CD4-positive, alpha-beta T cell treated with Interleukin-1 beta for 1 hour (primary cell): ENCODE results near the gene ANAPC5.
A peak's percentile ranks its signal among the peaks of the same experiment; 100 is the strongest.
"Not testable (repeated sequence)": the region's sequence is repeated elsewhere in the genome, so short reads cannot be mapped to it uniquely, and the experiment has no call there.

Experiments used
- DNase-seq, 2 donors: peaks; one replicate each; pipeline ENCODE4 v3.0.0-alpha.2; 2020 to 2022

ANAPC5 gene, protein sequence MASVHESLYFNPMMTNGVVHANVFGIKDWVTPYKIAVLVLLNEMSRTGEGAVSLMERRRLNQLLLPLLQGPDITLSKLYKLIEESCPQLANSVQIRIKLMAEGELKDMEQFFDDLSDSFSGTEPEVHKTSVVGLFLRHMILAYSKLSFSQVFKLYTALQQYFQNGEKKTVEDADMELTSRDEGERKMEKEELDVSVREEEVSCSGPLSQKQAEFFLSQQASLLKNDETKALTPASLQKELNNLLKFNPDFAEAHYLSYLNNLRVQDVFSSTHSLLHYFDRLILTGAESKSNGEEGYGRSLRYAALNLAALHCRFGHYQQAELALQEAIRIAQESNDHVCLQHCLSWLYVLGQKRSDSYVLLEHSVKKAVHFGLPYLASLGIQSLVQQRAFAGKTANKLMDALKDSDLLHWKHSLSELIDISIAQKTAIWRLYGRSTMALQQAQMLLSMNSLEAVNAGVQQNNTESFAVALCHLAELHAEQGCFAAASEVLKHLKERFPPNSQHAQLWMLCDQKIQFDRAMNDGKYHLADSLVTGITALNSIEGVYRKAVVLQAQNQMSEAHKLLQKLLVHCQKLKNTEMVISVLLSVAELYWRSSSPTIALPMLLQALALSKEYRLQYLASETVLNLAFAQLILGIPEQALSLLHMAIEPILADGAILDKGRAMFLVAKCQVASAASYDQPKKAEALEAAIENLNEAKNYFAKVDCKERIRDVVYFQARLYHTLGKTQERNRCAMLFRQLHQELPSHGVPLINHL

DNA sequence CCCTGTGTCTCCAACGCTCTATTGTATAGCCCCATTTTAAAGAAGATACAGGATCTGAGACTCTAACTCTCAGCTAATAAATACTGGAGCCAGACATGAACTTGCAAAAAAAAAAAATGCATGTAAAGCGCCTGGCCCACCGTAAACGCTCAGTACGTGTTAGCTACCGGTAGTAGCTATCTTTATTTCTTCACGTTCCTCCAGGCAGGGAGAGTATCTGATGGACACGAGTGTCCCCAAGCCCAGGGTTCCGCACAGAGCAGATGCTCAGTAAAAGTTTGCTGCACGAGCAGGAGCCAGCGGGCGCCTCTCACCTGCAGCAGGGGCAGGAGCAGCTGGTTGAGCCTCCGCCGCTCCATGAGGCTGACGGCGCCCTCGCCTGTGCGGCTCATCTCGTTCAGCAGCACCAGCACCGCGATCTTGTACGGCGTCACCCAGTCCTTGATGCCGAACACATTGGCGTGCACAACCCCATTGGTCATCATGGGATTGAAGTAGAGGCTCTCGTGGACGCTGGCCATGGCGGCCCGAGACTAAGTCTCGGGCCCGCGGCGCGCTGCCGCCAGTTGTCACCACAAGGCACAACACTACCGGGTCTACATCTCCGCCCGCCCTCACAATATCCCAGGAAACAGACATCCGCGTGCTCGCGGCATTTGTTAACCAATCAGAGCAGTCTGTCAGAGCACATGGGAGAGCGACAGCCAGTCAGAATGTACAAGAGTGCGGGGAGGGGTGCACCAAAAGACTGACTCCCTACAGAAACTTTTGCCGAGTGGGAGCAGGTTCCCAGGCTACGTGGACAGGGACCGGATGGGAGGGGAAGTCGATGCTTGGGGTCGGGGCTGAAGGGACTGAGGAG, at the start of gene ANAPC5:
Gene ANAPC5, minus strand, starts transcription at position 592 of the 862 bp plus-strand sequence. Its CDS starts 71 bp downstream, at position 521.
- peak; percentile 94 to 95 for DNase-seq

DNA sequence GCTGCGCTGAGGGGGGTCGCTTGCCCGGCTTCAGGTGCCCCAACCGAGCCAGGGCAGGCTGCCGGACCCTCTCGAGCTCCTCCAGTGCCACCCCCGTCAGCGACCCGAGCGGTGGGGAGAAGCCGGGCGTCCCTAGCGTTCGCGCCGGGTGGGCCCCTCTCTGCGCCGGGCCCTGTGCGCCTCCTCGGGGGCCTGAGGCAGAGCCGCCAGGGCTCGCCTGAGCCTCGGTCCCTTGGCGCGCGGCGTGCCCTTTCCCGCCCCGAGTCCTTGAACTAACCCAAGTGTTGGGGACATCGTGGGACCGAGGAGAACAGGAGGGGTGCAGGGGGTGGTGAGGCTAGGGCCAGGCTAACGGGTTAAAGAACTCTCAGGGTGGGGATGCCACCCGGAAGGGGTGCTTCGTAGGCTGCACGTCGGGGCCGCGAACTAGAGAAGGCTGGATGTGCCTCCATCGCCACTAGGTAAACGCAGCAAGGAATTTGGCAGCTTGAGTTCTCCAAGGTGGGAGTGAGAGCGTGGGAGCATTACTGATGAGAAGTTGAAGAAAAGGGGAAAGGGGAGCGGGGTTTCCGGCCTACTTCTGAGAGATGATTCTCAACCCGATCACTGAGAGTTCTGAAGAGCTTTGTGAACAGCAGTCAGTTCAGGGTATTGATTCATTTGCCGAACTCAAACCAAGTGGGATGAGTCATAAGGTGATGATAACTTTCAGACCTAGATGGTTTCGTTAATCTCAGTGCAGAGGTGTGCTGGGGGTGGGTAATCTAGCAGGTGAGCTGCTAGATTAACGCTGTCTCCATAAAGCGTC, 48.3 kb upstream of the ANAPC5 start:
- DNase-seq: peak; percentile 45 to 58

DNA sequence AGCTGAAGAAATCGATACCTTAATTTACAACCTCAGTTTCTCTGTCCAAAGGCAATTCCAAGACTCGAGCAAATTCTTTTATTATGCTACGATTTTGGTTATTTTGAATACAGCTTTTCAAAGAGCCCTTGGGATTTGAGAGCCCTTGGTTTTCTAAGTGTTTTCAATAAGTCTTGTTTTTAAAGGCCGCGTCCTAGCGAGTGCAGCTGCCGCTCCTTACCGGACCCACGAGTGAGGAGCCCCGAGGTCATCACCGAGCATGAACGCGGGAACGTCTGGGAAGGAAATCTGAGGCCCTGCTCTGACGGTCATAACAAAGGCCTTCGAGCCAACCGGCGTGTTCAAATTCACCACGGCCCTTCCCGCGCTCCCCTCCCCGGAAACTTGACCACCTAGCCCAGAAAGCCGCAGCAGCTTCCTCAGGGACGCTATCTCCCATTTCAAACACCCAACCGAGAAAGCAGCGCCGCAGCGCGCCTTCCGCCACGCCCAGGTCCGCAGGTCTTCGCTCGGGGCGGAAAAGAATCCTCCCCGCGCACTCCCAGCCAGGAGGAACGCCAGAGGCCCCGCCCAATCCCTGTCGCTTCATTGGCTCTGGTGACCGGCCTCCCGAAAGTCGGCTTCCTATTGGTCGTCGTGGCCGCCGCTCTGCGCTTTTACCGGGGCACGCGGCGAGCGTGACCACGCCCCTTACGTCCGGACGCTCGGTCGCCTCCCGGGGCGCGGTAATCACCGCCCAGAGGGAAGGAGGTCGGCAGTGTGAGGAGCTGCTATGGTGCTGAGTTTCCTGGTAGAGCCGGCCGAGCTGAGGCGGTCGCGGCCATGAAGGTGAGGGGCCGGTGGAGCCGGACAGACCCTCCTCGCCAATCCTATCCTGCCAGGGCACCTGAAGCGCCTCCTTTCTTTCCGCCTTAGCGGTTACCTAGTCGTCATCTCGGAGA, 47.5 kb upstream of the ANAPC5 start, which contains the start of gene RNF34:
Gene RNF34, plus strand, starts transcription at position 728 of the 941 bp plus-strand sequence. Its CDS starts 95 bp downstream, at position 823.
- DNase-seq: peak; percentile 98

DNA sequence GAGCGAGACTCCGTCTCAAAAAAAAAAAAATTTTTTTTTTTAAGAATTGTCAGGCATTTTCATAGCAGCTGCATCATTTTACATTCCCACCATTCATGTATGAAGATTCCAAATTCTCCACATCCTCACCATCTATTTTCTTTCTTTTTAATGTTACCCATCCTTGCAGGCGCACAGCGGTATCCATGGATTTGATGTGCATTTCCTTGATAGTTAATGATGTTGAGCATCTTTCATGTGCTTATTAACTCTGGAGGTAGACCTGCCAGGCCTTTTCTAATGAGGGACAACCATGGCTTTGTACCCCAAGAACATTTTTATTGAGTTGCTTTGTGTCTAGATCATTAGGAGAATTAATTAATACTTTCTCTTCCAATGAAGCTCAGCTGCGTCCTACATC, 46.1 kb upstream of the ANAPC5 start:
- DNase-seq: no peak

DNA sequence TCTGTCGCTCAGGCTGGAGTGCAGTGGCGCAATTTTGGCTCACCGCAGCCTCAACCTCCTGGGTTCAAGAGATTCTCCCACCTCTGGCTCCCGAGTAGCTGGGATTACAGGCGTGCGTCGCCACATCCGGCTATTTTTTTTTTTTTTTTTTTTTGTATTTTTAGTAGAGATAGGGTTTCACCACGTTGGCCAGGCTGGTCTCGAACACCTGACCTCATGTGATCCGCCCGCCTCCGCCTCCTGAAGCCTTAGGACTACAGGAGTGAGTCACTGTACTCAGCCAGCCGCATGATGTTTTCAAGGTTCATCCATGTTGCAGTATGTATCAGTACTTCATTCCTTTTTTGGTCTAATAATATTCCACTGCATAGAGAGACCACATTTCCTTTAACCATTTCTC, 45.3 kb upstream of the ANAPC5 start:
- DNase-seq: no peak

DNA sequence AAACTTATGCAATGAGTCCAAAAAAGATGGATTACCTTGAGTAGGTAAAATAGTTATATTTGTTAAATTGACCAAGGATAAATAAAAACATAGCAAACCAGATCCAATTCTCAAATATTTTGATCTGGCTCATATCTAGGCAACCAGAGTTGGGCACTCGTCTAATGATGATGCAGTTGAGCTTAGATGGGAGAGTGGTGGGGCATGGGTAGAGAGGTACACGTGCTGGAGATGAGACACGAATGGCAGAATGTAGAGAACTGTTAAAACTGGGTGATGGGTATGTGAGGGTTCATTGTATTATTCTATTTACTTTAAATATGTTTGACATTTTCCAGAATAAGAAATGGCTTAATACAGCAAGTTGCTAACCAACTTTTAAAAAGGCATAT, 40.1 kb upstream of the ANAPC5 start:
- DNase-seq: no peak

DNA sequence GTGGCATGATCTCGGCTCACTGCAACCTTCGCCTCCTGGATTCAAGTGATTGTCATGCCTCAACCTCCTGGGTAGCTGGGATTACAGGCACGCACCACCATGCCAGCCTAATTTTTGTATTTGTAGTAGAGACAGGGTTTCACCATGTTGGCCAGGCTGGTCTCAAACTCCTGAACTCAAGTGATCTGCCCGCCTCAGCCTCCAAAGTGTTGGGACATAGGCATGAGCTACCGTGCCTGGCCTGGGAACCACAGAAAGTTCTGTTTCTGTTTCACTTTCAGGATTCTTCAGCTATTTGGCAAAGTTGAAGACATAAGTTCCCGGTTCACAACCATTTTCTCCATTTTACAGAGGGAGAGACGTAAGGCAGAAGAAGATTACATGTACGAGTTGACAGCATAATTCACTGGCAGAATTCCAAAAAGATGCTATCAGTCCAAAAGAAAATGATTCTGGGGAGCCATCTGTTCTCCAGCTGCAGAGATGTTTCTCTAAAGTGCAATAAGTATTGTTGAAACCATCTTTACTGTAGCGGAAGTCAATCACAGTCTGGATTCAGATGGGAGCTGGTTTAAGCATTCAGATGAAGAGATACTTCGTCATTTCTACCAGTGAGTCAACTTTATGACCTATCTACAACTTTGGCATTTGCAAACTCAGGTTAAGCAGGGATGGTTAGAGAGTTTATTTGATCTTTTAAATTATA, 39.6 kb upstream of the ANAPC5 start:
- peak; percentile 30 to 41 for DNase-seq

DNA sequence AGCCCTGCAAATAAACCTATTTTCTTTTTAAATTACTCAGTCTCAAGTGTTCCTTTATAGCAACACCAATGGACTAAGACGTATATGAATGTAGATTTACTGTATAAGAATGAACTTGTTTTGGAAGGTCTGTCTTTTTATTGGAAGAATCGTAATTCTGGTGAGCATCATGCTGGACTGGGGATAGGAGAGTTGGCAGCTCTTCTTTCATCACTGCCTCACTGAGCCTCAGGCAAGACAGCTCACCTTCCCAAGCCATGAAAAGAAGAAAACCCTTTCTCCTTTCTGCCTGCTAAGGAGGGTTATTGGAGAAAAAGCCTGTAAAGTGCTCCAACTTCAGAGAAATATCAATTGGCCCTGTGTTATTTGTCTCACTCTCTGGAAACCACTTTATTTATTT, 38.6 kb upstream of the ANAPC5 start:
- DNase-seq: no peak

DNA sequence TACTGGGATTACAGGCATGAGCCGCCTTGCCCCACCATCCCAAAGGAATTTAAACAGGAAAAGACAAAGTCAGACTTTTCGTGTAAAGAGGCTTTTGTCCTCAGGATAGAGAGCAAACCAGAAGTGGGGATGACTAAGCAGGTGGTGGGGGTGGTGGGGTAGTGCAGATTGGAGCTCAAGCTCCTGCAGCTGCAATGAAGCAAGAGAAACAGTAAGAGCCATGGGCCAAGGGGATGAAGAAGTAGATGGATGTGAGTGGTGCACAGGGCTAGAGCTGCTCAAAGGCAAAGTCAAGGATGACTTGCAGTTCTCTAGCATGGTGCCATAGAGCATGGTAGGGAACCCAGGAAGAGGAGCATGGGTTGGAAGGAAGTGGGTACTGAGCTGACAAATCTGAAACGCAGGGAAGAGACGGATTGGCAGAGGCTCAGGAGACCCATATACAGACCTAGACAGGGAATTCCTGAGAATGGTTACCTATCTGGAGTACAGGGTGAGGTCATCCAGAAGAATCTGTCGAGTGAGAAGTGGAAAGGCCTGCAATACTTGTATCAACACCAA, 36.3 kb upstream of the ANAPC5 start:
- no peak for DNase-seq

DNA sequence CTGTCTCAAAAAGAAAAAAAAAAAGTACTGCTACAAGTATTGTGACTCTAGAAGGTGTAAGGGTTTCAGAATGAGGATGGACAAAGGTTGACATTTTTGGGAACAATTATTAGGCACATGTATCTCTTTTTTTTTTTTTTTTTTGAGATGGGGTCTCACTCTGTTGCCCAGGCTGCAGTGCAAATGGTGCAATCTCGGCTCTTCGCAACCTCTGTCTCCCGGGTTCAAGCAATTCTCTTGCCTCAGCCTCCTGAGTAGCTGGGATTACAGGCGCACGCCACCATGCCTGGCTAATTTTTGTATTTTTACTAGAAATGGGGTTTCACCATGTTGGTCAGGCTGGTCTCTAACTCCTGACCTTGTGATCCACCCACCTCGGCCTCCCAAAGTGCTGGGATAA, 32.7 kb upstream of the ANAPC5 start:
- DNase-seq: not testable (repeated sequence)

DNA sequence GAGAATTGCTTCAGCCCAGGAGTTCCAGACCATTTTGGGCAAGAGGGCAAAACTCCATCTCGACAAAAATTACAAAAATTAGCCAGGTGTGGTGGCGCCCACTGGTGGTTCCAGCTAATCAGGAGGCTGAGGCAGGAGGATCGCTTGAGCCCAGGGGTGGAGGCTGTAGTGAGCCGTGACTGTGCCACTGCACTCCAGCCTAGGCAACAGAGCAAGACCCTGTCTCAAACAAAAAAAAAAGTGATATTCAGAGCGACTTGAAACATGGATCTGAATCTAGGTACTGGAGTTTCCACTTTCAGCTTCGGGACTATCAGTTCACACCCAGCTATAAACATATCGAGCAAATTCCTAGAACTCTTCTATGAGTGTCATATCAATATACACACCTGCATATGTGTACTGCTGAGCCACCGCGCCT, 31.4 kb upstream of the ANAPC5 start:
- no peak for DNase-seq

DNA sequence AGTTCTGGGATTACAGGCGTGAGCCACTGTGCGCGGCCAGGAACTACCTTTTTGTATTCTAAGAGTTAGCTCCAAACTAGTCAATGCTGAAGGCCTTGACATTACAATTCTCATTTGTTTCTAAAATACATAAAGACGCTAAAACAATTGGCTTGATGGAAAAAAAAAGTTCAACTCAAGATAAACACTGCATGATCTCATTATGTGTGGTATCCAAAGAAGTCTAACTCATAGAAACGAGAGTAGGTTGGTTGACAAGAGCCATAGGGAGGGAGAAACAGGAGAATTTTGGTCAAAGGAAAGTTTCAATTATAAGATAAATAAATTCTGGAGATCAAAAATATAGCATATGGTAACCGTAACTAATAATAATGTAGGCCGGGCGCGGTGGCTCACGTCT, 27.7 kb upstream of the ANAPC5 start:
- no peak for DNase-seq

DNA sequence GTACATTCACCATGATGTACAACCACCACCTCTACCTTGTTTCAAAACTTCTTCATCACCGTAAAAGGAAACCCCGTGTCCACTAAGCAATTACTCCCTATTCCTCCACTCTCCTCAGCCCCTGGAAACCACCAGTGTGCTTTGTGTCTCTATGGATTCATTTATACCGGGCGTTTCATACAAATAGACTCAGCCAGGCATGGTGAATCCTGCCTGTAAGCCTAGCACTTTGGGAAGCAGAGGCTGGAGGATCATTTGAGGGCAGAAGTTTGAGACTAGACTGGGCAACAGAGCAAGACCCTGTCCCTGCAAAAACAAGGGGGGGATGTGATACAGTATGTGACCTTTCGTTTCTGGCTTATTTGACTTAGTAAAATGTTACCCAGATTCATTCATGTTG, 26.5 kb upstream of the ANAPC5 start:
- no peak for DNase-seq

DNA sequence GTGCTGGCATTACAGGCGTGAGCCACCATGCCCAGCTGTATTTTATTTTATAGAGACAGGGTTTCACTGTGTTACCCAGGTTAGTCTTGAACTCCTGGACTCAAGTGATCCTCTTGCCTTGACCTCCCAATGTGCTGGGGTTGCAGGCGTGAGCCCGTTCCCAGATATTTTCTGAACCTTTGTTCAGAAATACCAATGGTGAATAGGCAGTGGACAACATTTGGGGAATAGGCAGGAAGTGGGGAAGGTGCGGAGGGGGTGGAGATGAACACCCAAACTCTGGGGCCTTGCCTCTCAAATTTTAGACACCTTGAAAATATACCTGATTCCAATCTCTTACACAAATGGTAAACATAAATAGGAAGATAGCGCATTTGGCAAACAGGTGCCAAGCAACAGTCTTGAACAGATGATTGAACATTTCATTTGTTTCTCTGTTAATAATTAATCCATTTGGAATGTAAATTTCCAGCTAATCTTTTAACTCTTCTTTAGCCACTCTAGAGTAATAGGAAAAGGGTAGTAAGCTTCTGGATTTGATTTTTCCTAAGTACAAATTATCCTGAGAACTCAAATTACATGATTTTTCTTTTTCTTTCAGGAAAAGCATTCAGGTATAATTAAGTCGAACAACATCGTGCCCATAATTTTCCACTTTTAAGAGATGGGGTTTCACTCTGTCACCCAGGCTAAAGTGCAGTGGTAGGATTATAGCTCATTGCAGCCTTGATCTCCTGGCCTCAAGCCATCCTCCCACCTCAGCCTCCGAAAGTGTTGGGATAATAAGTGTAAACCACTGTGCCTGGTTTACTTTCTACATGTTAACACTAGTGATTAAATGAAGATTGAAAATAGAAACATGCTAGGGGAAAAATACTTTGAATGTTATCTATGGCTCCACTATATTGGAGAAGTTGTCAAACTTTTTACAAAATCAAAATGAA, 24.8 kb upstream of the ANAPC5 start:
- DNase-seq: no peak

DNA sequence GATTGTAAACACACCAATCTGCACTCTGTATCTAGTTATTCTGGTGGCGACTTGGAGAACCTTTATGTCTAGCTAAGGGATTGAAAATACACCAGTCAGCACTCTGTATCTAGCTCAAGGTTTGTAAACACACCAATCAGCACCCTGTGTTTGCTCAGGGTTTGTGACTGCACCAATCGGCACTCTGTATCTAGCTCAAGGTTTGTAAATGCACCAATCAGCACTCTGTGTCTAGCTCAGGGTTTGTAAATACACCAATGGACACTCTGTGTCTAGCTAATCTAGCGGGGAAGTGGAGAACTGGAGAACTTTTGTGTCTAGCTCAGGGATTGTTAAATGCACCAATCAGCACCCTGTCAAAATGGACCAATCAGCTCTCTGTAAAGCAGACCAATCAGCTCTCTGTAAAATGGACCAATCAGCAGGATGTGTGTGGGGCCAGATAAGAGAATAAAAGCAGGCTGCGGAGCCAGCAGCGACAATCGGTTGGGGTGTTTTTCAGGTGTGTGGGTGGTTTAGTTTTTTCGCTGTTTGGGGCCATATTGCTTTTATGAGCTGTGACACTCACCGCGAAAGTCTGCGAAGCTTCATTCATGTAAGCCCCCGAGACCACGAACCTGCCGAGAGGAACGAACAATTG, 22.9 kb upstream of the ANAPC5 start:
- DNase-seq: not testable (repeated sequence)

DNA sequence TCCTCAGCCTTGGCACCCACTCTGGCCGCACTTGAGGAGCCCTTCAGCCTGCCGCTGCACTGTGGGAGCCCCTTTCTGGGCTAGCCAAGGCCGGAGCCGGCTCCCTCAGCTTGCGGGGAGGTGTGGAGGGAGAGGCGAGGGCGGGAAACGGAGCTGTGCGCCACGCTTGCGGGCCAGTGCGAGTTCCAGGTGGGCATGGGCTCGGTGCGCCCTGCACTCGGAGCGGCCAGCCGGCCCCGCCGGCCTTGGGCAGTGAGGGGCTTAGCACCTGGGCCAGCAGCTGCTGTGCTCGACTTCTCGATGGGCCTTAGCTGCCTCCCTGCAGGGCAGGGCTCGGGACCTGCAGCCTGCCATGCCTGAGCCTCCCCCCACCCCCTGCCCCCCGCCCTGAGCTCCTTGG, 22.1 kb upstream of the ANAPC5 start:
- not testable (repeated sequence) for DNase-seq

DNA sequence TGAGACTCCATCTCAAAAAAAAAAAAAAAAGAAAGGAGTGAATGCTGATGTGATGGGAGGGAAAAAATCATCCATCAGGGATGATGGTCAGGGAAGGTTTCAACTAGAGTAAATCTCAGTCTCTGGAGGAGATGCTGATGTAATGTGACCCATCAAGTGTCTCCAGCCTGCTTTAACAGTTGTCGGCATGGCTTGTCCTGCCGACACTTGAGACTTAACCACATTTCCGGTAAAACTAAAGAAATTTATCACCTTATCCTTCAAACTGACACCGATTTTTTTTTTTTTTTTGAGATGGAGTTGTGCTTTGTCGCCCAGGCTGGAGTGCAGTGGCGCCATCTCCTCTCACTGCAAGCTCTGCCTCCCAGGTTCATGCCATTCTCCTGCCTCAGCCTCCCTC, 21.5 kb upstream of the ANAPC5 start:
- no peak for DNase-seq

DNA sequence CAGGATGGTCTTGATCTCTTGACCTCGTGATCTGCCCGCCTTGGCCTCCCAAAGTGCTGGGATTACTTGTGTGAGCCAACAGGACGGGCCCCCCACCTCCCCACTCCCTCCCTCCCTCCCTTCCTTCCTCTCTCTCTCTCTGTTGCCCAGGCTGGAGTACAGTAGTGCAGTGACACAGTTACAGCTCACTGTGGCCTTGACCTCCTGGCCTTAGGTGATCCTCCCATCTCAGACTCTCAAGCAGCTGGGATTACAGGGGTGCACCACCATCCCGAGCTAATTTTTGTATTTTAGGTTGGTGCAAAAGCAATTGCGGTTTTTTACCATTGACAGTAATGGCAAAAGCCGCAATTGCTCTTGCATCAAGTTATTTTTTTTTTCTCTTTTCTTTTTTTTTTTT, 19.2 kb upstream of the ANAPC5 start:
- DNase-seq: no peak
